ENCODE data around the gene AGAP4.
"Not testable (repeated sequence)": the region's sequence is repeated elsewhere in the genome, so short reads cannot be mapped to it uniquely, and the experiment has no call there.

AGAP4 gene

DNA sequence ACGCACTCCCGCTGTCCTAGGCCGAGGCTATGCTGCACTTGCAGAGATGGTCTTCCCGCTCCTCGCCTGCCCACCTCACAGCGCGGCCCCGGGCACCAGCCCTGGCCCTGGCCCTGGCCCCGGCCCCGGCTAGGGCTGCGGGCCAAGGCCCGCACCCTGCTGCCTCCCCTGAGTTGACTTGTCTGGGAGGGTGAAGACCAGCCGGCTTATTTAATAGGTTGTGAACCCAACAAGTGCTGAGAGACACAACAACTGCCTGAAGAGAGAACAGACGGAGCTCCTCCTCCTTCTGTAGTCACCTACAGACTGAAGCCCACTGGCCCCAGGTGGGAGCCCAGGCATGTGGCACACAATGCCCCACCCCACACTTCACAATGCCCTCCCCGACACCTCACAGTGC is at the start of gene AGAP4:
AGAP4 (minus strand) TSS at position 101 of the 400 bp plus-strand sequence. CDS start 153 bp downstream, outside the sequence.
- DNase-seq (ENCODE audit: low read depth in 2 of 2): not testable (repeated sequence)

DNA sequence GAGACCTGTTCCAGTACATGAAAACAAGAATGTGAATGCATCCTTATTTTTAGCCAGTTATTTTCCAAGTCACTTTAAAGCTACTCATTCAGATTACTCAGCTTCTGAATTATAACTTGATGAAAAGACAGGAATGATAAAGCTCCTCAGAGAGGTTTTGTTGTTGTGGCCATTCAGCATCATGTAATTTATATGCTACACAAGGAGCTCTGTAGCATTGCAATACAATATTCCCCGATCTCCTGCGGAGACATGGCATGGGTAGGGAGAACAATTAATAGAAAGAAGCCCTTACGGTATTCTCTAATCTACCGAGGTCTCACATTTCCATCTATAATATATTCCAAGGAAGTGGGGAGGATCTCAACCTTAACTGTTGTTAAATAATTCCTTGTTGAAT is 43.4 kb upstream of the AGAP4 start:
- not testable (repeated sequence) for DNase-seq (ENCODE audit: low read depth in 2 of 2)

DNA sequence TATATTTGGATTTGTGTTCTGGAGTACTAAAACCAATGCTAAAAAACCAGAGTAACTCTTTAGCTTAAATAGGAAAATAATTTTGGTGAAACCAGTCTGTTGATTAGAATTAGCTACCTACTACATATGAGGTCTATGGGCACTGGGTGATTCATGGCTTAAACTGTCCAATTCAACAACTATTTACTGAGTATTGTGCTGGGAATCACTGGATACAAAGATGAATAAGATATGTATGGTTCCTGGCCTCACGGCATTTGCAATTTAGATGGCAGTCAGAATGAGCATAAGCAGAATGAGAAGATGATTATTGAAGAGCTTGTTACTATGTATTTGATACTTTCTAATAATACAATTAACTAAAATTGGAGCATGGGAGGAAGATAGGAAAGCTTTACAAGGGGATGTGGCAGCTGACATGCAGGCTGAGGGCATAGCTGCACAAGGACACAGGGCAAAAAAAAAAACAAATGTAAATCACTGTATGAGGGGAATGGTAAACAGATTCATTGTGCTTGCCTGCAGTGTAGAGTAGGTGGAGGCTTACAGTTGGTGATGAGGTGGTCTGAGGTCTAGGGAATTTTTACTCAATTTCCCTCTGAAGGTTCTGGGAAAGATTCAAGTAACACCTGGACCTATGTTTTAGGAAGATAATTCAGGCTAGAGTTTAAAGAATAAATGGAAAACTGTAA is 42.4 kb upstream of the AGAP4 start:
- not testable (repeated sequence) for DNase-seq (ENCODE audit: low read depth in 2 of 2)

DNA sequence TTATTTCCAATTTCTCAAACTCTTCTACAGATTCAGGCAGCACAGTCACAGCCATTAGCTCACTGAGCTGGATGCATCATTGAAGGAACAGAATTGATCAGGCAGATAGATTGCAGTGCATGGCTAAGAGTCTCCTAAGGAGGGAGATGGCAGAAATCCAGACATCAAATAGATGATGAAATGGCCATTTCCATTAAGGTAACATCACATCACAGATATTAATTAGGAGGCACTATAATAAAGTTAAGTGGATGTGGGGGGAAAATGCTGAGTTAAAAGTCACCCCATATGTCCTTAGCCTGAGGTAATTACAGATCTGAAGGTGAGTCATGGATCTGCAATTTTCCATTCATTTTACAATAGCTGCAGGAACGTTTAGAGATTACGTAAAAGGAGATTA is 35.6 kb upstream of the AGAP4 start:
- not testable (repeated sequence) for DNase-seq (ENCODE audit: low read depth in 2 of 2)

DNA sequence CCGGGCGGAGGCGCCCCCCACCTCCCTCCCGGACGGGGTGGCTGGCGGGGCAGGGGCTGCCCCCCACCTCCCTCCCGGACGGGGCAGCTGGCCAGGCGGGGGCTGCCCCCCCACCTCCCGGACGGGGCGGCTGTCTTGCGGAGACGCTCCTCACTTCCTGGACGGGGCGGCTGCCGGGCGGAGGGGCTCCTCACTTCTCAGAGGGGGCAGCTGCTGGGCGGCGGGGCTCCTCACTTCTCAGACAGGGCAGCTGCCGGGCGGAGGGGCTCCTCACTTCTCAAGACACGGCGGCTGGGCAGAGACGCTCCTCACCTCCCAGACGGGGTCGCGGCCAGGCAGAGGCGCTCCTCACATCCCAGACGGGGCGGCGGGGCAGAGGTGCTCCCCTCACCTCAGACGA is 18.1 kb upstream of the AGAP4 start:
- not testable (repeated sequence) for DNase-seq (ENCODE audit: low read depth in 2 of 2)

DNA sequence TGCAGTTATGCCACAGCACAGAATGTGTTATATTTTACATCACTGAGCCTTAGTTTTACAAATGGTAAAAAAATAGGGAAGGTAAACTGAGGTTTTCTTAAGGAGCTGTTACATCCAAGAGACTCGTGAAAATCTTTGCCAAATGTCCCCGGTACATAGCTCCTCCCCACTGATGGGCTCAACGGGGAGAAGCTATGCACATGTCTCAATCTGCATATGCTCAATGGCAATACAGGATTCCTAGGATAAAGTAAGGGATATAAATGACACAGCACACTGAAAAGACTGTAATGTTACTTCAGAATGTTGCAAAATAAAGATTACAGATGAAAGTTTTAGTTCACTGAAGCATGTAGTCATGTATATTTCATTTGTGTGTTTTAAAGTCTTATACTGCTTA is 17.0 kb upstream of the AGAP4 start:
- DNase-seq (ENCODE audit: low read depth in 2 of 2): not testable (repeated sequence)

DNA sequence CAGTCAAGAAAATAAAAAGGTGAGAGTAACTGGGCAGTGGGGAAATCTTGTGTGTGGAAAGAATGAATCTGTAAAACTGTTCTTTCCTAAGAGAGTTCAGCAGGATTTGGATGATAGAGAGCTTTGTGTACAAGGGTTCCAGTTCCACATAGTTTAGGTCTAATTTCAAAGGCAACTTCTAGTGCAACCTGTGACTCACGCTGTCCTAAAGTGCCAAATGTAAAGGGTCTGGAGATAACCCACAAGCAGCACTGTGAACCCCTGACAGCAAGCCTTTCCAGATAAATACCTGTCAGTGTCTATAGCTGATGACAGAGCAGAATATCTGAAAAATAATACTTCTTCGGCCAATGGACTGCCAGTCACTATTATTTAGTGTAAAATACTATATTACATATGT is 16.3 kb upstream of the AGAP4 start:
- not testable (repeated sequence) for DNase-seq (ENCODE audit: low read depth in 2 of 2)

DNA sequence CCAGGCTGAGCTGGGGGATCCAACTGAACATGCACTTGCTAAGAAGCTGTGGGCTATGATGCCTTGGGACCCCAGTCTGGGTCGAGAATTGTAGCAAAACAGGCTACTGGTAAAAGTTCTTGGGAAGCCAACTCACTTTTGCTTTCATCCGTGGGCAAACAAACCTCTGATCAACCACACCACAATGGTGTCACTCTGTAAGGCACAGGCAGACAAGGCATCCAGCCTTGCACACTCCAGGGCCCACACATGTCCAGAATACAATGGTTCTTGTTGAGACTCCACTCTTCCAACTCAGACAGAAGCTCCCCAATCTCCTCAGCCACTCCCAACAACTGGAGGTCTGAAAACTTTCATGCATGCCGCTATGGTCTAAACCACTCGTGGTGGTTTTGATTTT is 10.6 kb upstream of the AGAP4 start:
- DNase-seq (ENCODE audit: low read depth in 2 of 2): not testable (repeated sequence)

DNA sequence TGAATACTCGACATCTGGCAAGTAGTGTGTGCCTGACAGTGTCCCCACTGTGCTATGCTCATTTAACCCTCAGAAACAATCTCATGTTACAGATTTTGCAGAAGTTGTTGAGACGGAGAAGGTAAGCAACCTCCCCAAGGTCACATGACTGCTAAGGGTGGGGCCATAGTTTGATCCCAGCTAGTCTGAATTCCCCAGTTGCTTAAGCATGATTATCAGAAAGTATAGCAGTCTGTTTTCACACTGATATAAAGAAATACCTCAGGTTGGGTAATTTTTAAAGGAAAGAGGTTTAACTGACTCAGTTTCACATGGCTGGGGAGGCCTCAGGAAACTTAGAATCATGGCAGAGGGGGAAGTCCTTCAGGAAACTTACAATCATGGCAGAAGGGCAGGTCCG is 1.2 kb upstream of the AGAP4 start:
- not testable (repeated sequence) for DNase-seq (ENCODE audit: low read depth in 2 of 2)

DNA sequence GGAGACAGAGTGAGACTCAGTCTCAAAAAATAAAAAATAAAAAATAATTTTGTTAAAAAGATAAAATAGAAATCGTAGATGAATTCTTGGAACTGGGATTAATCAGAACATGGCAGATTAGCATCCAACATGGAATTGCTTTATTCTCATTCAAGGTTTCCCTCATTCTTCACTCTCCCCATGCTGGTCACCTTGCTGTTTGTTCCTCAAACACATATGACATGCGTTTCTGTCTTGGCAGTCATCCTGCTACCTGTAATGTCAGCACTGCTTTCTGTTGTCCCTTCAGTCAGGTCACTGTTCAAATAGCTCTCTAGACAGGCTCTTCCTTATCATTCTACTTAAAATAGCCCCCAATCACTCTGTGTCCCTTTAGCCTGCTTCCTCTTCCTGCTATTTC is 24.4 kb downstream of the AGAP4 start:
- not testable (repeated sequence) for DNase-seq (ENCODE audit: low read depth in 2 of 2)

DNA sequence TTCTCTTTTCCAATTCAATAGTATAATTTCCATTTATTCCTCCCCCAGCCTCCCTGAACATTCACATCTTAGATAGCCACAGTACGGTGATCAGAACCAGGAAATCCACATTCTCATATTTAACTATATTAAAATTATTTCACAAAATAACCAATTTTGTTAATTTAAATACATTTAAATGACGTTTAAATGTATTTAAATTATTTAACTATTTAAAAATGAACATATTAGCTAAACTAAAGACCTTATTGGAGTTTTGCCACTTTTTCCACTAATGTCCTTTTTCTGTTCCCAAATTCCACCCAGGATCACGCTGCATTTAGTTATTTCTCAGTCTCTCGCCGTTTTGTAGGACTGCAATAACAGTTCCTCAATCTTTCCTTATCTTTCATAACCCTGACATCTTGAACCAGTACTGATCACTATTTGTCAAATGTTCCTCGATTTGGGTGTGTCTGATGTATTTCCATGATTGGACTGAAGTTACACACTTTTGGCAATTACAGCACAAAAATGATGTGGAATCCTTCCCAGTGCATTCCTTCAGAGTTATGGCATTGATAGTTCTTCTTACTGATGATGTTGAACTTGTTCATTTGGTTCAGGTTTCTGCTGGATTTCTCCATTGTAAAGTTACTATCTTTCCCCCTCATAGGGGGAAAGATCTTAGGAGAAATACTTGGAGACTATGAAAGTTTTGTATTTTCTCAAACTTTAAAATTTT is 27.0 kb downstream of the AGAP4 start:
- not testable (repeated sequence) for DNase-seq (ENCODE audit: low read depth in 2 of 2)

DNA sequence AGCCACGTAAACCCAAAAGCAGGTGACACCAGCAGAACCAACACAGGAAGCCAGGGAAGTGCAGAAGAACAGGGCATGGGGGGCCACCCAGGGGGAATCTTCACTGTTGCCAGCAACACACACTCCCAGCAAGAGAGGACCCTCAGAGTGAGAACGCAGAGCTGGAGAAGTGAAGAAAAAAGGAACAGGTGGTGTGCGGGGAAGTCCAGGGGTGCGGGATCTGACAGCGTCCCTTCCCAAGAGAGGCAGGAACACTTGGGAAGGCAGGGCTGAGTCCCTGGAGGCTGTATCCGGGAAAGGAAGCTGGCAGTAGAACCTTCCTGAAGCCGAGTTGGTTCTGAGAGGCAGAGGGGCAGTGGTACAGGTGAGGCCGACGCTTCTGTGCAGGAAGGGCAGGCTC is 27.7 kb downstream of the AGAP4 start:
- DNase-seq (ENCODE audit: low read depth in 2 of 2): no peak

DNA sequence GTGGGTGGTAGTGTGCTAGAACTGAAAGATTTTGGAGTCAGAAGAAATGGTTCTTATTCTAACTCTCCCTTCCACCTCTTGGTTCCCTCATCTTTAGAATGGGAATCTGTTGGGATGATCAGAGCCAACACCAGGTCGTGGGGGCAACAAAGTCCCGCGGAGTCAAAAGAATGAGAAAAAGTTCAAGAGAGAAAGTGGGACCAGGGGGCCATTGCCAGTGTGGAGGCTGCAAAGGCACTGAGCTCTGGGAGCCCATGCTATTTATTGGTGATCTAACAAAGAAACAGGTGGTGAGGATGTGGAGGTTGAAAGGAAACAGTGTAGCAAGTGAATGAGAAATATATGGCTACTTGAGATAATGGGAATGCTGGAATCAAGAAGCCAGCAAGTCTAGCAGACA is 29.4 kb downstream of the AGAP4 start:
- DNase-seq (ENCODE audit: low read depth in 2 of 2): no peak

DNA sequence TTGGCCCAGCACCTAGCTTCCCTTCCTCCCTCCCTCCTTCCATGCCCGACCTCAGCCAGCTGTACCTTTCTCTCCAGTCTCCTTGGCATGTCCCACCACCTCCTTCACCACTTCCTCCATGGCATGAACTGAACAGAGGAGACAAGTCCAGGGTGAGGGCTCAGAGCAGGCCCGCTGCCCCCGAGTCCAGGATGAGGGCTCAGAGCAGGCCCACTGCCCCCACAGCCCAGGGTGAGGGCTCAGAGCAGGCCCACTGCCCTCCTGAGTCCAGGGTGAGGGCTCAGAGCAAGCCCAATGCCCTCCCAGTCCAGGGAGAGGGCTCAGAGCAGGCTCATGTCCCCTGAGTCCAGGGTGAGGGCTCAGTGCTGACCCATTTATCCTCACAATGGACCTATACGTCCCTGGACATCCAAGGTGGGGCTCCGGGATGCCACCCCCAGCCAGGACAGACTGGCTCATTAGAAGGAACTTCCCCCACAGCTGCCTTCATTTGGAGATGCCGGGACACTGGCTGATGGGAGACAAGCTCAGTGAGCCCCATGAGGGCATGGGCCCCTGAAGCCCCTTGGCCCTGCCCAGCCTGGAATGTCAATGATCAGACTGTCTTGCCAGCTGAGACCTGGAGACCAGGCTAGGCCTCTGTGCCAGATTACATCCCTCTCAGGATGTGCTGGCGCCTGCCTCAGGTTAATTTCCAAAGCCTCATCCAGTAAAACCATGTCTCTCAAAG is 30.0 kb downstream of the AGAP4 start:
- no peak for DNase-seq (ENCODE audit: low read depth in 2 of 2)

DNA sequence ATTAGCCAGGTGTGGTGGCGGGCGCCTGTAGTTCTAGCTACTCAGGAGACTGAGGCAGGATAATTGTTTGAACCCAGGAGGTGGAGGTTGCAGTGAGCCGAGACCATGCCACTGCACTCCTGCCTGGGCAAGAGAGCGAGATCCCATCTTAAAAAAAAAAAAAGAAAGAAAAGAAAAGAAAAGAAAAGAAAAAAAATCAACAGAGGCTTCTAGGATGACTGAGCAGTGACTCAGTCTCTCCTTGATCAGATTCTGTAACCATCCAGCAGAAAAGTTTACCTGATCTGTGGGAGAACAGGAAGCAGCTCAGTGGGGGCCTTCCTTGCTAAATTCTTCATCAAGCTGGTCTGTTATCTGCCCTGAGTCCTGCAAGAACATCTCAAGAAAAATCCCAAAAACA is 33.2 kb downstream of the AGAP4 start:
- DNase-seq (ENCODE audit: low read depth in 2 of 2): not testable (repeated sequence)

DNA sequence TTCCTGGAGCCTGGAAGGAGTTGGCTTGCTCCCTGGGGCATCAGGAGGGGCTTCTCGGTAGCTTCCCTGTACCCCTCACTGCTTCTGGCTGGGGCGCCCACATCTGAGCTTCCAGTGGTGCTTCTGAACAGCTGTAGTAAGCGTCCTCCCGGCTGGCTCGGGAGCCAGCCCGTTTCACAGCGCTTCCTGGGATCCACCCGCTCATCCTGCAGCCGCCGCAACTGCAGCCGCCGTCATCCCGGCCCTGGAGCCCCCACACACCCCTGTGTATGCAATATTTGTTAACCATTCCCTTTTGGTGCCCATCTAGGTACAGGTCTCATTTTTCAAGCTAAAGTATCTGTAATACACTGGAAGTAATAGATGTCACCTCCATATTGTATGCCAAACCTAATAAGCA is 34.3 kb downstream of the AGAP4 start:
- not testable (repeated sequence) for DNase-seq (ENCODE audit: low read depth in 2 of 2)

DNA sequence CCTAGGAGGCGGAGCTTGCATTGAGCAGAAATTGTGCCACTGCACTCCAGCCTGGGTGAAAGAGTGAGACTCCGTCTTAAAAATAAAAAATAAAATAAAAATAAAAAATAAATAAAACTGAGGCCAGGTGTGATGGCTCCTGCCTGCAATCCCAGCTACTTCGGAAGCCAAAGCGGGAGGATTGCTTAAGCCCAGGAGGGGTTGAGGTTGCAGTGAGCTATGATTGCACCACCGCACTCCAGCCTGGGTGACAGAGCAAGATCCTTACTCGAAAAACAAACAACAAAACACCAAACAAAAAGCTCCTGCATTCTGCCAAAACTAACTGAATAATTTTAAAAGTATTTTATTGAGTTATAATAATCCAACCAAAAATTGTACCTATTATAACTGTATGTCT is 36.2 kb downstream of the AGAP4 start:
- no peak for DNase-seq (ENCODE audit: low read depth in 2 of 2)

DNA sequence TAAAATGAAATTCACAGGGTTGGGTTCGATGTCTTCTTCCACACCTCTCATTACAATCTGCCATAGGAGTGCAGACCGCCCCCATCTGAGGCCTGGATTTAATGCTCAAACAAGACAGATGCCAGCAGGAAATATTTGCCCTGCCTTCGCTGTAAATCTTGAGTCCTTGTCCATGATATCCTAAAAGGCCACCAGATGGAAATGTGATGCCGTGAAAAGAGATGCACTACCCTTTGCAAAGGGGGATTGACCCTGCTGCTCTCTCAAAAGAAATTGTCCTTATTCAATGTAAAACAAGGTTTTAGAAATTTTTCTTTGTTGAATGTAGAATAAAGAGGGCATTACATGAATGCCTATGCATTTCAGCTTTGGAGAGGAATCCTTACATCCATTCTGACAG is 37.5 kb downstream of the AGAP4 start:
- no peak for DNase-seq (ENCODE audit: low read depth in 2 of 2)

DNA sequence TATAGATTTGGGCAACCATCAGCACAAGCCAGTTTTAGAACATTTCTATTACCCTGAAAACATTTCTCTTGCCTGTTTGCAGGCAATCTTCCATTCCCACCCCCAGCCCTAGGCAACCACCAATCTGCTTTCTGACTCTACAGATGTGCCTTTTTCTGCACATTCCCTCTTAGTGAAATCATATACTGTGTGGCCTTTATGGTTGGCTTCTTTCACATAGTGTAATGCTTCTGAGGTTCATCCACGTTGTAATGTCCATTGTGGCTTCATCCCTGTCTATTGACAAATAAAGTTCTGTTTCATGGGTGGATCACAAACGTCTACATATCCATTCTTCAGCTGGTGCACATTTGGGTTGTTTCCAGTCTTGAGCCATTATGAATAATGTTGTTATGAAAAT is 42.3 kb downstream of the AGAP4 start:
- not testable (repeated sequence) for DNase-seq (ENCODE audit: low read depth in 2 of 2)

DNA sequence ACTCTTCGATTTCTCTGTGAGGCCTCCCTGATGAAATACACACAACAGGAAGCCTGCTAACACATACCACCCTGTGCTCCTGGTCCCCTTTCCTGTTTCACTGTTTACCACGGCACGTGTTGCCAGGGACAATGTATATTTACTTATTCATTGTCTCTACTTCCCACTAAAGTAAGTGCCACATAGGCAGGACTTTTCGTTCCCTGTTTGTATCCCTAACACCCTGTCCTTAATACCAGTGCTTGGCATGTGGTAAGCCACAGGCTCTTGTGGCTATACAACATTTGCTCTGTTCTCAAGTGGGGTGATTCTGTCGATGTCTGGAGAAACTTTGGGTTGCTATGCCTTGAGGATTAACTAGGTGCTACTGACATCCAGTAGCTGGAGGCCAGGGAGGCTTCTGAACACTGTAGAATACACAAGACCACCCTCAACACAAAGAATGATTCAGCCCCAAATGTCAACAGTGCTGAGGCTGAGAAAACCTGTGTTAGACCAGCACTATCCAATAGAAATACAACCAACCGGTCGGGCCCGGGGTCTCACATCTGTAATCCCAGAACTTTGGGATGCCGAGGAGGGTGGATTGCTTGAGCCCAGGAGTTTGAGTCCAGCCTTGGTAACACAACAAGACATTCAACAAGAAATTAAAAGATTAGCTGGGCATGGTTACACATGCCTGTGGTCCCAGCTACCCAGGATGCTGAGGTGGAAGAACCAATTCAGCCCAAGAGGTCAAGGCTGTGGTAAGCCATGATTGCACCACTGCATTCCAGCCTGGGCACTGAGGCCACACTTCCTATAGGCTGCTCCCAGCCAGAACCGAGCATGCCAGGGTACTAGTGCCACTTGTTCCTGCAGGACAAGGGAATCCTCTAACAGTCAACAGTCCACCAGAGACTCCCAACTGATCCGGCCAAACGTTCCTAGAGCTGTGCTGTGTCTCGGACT is 44.0 kb downstream of the AGAP4 start:
- not testable (repeated sequence) for DNase-seq (ENCODE audit: low read depth in 2 of 2)

DNA sequence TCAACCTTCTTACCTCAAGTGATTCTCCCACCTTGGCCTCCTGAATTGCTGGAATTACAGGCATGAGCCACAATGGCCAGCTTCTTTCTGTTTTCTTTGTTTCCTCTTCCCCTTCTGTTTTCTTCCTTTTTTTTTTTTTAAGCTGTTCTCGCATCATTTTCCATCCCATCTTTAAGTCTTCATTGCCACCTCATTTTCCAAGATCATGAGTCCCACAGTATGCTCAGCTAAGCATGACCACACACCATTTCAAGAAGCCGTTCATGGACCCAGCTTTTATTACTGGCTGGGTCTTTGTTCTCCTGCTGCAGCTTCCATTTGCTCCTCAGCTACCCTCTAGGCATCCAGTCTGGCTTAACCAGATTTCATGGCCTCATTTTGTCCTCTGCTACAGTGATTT is 52.5 kb downstream of the AGAP4 start:
- DNase-seq (ENCODE audit: low read depth in 2 of 2): not testable (repeated sequence)
